PC-3 (cell line): ENCODE results near the gene RPL29. TPM values are rescaled to one million over a fixed set of nuclear protein-coding genes. Genes with fewer than 3 reads are reported as not detected.

Source experiments
- ATAC-seq: fragments of 200-7000 bp; cut with Tn5 transposase; 2 replicates; pipeline ENCODE4 v1.9.1; 2020; ENCODE audit warnings: mild to moderate bottlenecking, moderate library complexity
- BruUV-seq: library from RNA; stranded (reverse); fragments of 400-500 nt; replicated peaks from 2 replicates; lab custom pipeline; 2021; lab: Mats Ljungman, UMichigan
- CTCF ChIA-PET: fragments of 300-600 bp; sonication (Branson Sonifier 250); formaldehyde crosslinking; loops from one replicate; lab custom pipeline; 2022; ENCODE audit warnings: antibody characterized with exemption; lab: Charles Lee
- POLR2A ChIA-PET: fragments of 300-600 bp; sonication (Branson Sonifier 250); formaldehyde crosslinking; loops from one replicate; lab custom pipeline; 2022; ENCODE audit warnings: antibody characterized with exemption; ENCODE audit not compliant: unreplicated experiment; lab: Charles Lee
- DNase-seq: peaks from one replicate; pipeline ENCODE4 v3.0.0-alpha.2; 2015
- H2AFZ ChIP-seq: fragments of 300-600 bp; sonication (generic); 2 replicates; pipeline ENCODE4 v1.6.0; 2016; ENCODE audit warnings: antibody characterized with exemption, low read length
- H3F3A ChIP-seq: fragments of 300-600 bp; sonication (generic); one replicate; pipeline ENCODE4 v1.6.0; 2017; ENCODE audit warnings: antibody characterized with exemption, low read length, control low read depth, mild to moderate bottlenecking; ENCODE audit not compliant: unreplicated experiment
- H3K27ac ChIP-seq: fragments of 300-600 bp; sonication (generic); 2 replicates; pipeline ENCODE4 v1.5.1; 2016; ENCODE audit warnings: mild to moderate bottlenecking, low read length
- H3K27me3 ChIP-seq: fragments of 300-600 bp; sonication (generic); 2 replicates; pipeline ENCODE4 v1.6.1; 2016; ENCODE audit warnings: low read length, mixed read lengths
- H3K36me3 ChIP-seq: fragments of 300-600 bp; sonication (generic); 2 replicates; pipeline ENCODE4 v1.6.1; 2016; ENCODE audit warnings: low read depth, mixed run types, low read length, mixed read lengths
- H3K4me1 ChIP-seq: fragments of 300-600 bp; sonication (generic); 2 replicates; pipeline ENCODE4 v1.5.1; 2016; ENCODE audit warnings: low read length; ENCODE audit not compliant: insufficient read depth
- H3K4me2 ChIP-seq: fragments of 300-600 bp; sonication (generic); 2 replicates; pipeline ENCODE4 v1.6.0; 2016; ENCODE audit warnings: low read length
- H3K4me3 ChIP-seq: fragments of 300-600 bp; sonication (generic); 2 replicates; pipeline ENCODE4 v1.5.1; 2016; ENCODE audit warnings: mild to moderate bottlenecking, low read length, mixed read lengths
- H3K79me2 ChIP-seq: fragments of 300-600 bp; sonication (generic); 2 replicates; pipeline ENCODE4 v1.6.1; 2017; ENCODE audit warnings: low read length, mixed read lengths
- H3K9ac ChIP-seq: fragments of 300-600 bp; sonication (generic); 2 replicates; pipeline ENCODE4 v1.6.0; 2016; ENCODE audit warnings: mild to moderate bottlenecking, low read length
- H3K9me2 ChIP-seq: fragments of 300-600 bp; sonication (generic); replicated peaks from 2 replicates; pipeline ENCODE4 v1.6.1; 2016; ENCODE audit warnings: mixed run types, low read length, mixed read lengths
- H3K9me3 ChIP-seq: fragments of 300-600 bp; sonication (generic); 2 replicates; pipeline ENCODE4 v1.6.1; 2016; ENCODE audit warnings: low read length, mixed read lengths
- H4K20me1 ChIP-seq: fragments of 300-600 bp; sonication (generic); 2 replicates; pipeline ENCODE4 v1.6.1; 2016; ENCODE audit warnings: low read length, mixed read lengths
- CTCF ChIP-seq: fragments of 300-600 bp; sonication (generic); conservative IDR thresholded peaks from 2 replicates; pipeline ENCODE4 v1.5.1; 2017; ENCODE audit warnings: antibody characterized with exemption, low read depth, mild to moderate bottlenecking, low read length
- EZH2 ChIP-seq: fragments of 300-600 bp; sonication (generic); IDR thresholded peaks from one replicate; pipeline ENCODE4 v1.6.1; 2017; ENCODE audit warnings: antibody characterized with exemption, mild to moderate bottlenecking, low read length; ENCODE audit not compliant: unreplicated experiment
- EZH2phosphoT487 ChIP-seq: fragments of 300-600 bp; sonication (generic); IDR thresholded peaks from 2 replicates; pipeline ENCODE4 v1.6.1; 2018; ENCODE audit warnings: mild to moderate bottlenecking, antibody characterized with exemption, low read length, borderline replicate concordance
- intact Hi-C: fragments of 100-400 bp; cut with micrococcal nuclease; formaldehyde crosslinking; loops from 2 replicates; pipeline ENCODE4 v1.9.0; 2023
- total RNA-seq: library from RNA; depleted of rRNA; stranded (reverse); fragments of >200 nt; gene quantifications from 2 replicates; pipeline ENCODE4 v1.2.3, GENCODE V29; 2014

The RPL29 gene
- total RNA-seq, 1 experiment from 2014 or later = 1,807 TPM

GRCh38 chr3:51967384-51968169 is 28.1 kb downstream of the RPL29 start, which contains the start of gene PCBP4:
Gene PCBP4, minus strand, starts transcription at chr3:51967454. Its CDS starts 6,214 bp downstream, at chr3:51961240.
- no peaks in the 10 kb centered on the region for H3K36me3 ChIP-seq
- peak within 1 kb of the TSS; percentile 81 for H3K4me3 ChIP-seq
- no peak within 1 kb of the TSS for H3K27ac ChIP-seq
- H3K9ac ChIP-seq = peak within 1 kb of the TSS; percentile 75
- no peaks in the 10 kb centered on the region for H3K9me2 ChIP-seq
- ATAC-seq (peak; percentile 69), DNase-seq (peak; percentile 64)
- H4K20me1 ChIP-seq = no peaks in the 10 kb centered on the region
- no peaks in the 10 kb centered on the region for H3K9me3 ChIP-seq
- H3K27me3 ChIP-seq = no peaks in the 10 kb centered on the region
- H3K4me2 ChIP-seq = peak within 1 kb of the TSS; percentile 100
- H2AFZ ChIP-seq = peak within 1 kb of the TSS; percentile 64
- BruUV-seq = no TSS peak
- TF ChIP-seq EZH2 (no peak), CTCF (no peak), EZH2phosphoT487 (no peak)
- ChIA-PET POLR2A (interaction anchor here (0.6 kb wide), 1 partner anchor 18 kb away, joined by 3 read pairs; no protein-coding TSS in a partner anchor), CTCF (interaction anchor here (0.6 kb wide), 3 partner anchors 15 to 84 kb away, joined by 3 to 8 read pairs (median 4); partner anchors contain the start of gene ACY1)
- peaks cover 21% of the 10 kb centered on the region for H3K79me2 ChIP-seq
- peaks cover 16% of the 10 kb centered on the region for H3K4me1 ChIP-seq
- no peaks in the 10 kb centered on the region for H3F3A ChIP-seq
- intact Hi-C loops = no loop called here

GRCh38 chr3:51966922-51967383 is 28.7 kb downstream of the RPL29 start:
- Histone ChIP-seq H2AFZ (peak overlapping the region; percentile 62), H3K79me2 (peaks cover 16% of the 10 kb centered on the region), H3K4me2 (peak overlapping the region; percentile 94), H3K4me1 (peaks cover 16% of the 10 kb centered on the region), H3K36me3 (no peaks in the 10 kb centered on the region), H3K27ac (no peak overlapping the region), H3K9me2 (no peaks in the 10 kb centered on the region), H3K9ac (peak overlapping the region; percentile 75), H3F3A (no peaks in the 10 kb centered on the region), H3K9me3 (no peaks in the 10 kb centered on the region), H4K20me1 (no peaks in the 10 kb centered on the region), H3K27me3 (no peaks in the 10 kb centered on the region), H3K4me3 (peak overlapping the region; percentile 73)
- TF ChIP-seq CTCF = no peak
- no peak for TF ChIP-seq EZH2phosphoT487
- TF ChIP-seq EZH2 = no peak
- no peak for DNase-seq
- ChIA-PET CTCF (interaction anchor here (0.6 to 0.7 kb wide), 3 partner anchors 14 to 25 kb away, joined by 3 to 8 read pairs (median 3); partner anchors contain the start of genes ACY1 and RRP9), POLR2A (interaction anchor here (0.6 kb wide), 2 partner anchors 16 to 25 kb away, joined by 3 to 7 read pairs; partner anchors contain the start of genes PARP3 and RRP9)
- ATAC-seq = peak; percentile 14
- no TSS peak for BruUV-seq
- intact Hi-C loops = no loop called here
